Ovary (tissue), 9 donors: ENCODE results near the gene ZNF662. TPM values are rescaled to one million over a fixed set of nuclear protein-coding genes. Genes with fewer than 3 reads are reported as not detected.

Experiments
- DNase-seq, 5 donors: peaks; one replicate each; pipeline ENCODE4 v3.0.0-alpha.2; 2019 to 2020
- H3K27ac ChIP-seq, 2 donors: fragments of 200-600 bp; one replicate each; pipeline versions ENCODE4 v1.5.1 to v1.8.0; 2019 to 2022
- H3K27me3 ChIP-seq: fragments of 200-600 bp; one replicate; pipeline ENCODE4 v1.8.0; 2022
- H3K36me3 ChIP-seq: fragments of 200-600 bp; sonication (generic); one replicate; pipeline ENCODE4 v1.5.1; 2019
- H3K4me1 ChIP-seq: one replicate; pipeline ENCODE4 v1.8.1; 2013; ENCODE audit warnings: mild to moderate bottlenecking, moderate library complexity; ENCODE audit not compliant: insufficient read depth
- H3K4me3 ChIP-seq: fragments of 200-600 bp; sonication (generic); one replicate; pipeline ENCODE4 v1.5.1; 2017
- H3K9me3 ChIP-seq, 2 donors: fragments of 200-600 bp in 1 of 2; sonication (generic) in 1 of 2; one replicate each; pipeline versions ENCODE4 v1.5.1 to v1.8.1; 2013 to 2019; ENCODE audit warnings: mild to moderate bottlenecking in 1 of 2, moderate library complexity in 1 of 2
- CTCF ChIP-seq, 3 donors: fragments of 450-650 bp in 2 of 3; fragments of 200-600 bp in 1 of 3; IDR thresholded peaks; one replicate each; pipeline versions ENCODE4 v1.5.1 to v1.8.0; 2016 to 2022; ENCODE audit warnings: antibody characterized with exemption in 3 of 3, mild to moderate bottlenecking in 1 of 3
- EP300 ChIP-seq: sonication (generic); formaldehyde crosslinking; IDR thresholded peaks from one replicate; pipeline ENCODE4 v1.6.1; 2017; ENCODE audit warnings: antibody characterized with exemption
- POLR2A ChIP-seq: fragments of 450-650 bp; IDR thresholded peaks from one replicate; pipeline ENCODE4 v1.6.1; 2017; ENCODE audit warnings: antibody characterized with exemption, mild to moderate bottlenecking, moderate library complexity
- WGBS, 3 donors: extraction: QIAGEN DNeasy Blood & Tissue Kit in 1 of 3; methylation state at CpG; one replicate each; pipeline versions ENCODE4 v1.1.5 to v1.1.7; 2013 to 2017; 5-methylcytosine and 5-hydroxymethylcytosine counted together
- intact Hi-C, 4 donors: fragments of 100-400 bp; cut with DNase I; formaldehyde crosslinking; loops; one replicate each; pipeline versions ENCODE4 v1.11.0 to v1.15.1; 2022 to 2023
- polyA plus RNA-seq, 2 donors: library from polyadenylated mRNA; stranded (reverse); fragments of 200-250 nt in 1 of 2; fragments of 350-450 nt in 1 of 2; fragmentation: Illumina TruSeq in 1 of 2; extraction: RNeasy Lipid Tissue Mini Kit (QIAGEN cat#74804) in 1 of 2; gene quantifications; one replicate each; pipeline ENCODE4 v1.2.3, GENCODE V29; 2013 to 2014
- total RNA-seq, 7 donors: library from RNA; depleted of rRNA in 2 of 7; stranded (reverse); fragments of >200 nt in 2 of 7; fragmentation: NEBNext Ultra II Directional in 3 of 7; extraction: Animal tissue kit (Norgen Biotek cat#: 25700) in 3 of 7; gene quantifications; one replicate each; pipeline versions ENCODE4 v1.1.0 to v1.2.4, GENCODE V29; 2016 to 2023
- donor health status: DM: no; HTN: no; CAD: no; lungs with moderate emphysema.
- donor health status: DM: no; HTN: no; CAD: no.
- donor health status: Bipolar disorder and iron deficiency.
- donor health status: DM: yes; HTN: yes; CAD: no.
- donor health status: DM: no; HTN: no; CAD: no.
- donor health status: DM: yes; HTN: yes; CAD: no.

ZNF662 gene
- total and polyA plus RNA-seq, 9 donors = 8.1 to 29.8 (median 19.8) TPM

GRCh38 chr3:42873221-42873982 lies 32.5 kb upstream of the ZNF662 start:
- no peak for DNase-seq
- 71 to 81% (median 72%) methylated on average over 9 of the region's 9 CpGs for WGBS, 3 donors
- Histone ChIP-seq H3K9me3 (no peaks in the 10 kb centered on the region), H3K4me3 (no peak overlapping the region), H3K27me3 (no peaks in the 10 kb centered on the region), H3K27ac (no peak overlapping the region), H3K36me3 (no peaks in the 10 kb centered on the region), H3K4me1 (no peaks in the 10 kb centered on the region)
- TF ChIP-seq CTCF (IDR thresholded peaks at IDR 0.05) (no peak), EP300 (no peak), POLR2A (no peak)
- intact Hi-C loops = no loop called here

GRCh38 chr3:42874749-42875148 lies 31.2 kb upstream of the ZNF662 start:
- no peaks in the 10 kb centered on the region for H3K9me3 ChIP-seq
- no peaks in the 10 kb centered on the region for H3K4me1 ChIP-seq
- intact Hi-C loops = no loop called here
- H3K27ac ChIP-seq = no peak overlapping the region
- 88 to 92% (median 89%) methylated on average over 9 to 10 of the region's 10 CpGs for WGBS, 3 donors
- H3K4me3 ChIP-seq = no peak overlapping the region
- no peak for DNase-seq
- H3K36me3 ChIP-seq = no peaks in the 10 kb centered on the region
- TF ChIP-seq CTCF (IDR thresholded peaks at IDR 0.05) (no peak), POLR2A (no peak), EP300 (no peak)
- H3K27me3 ChIP-seq = no peaks in the 10 kb centered on the region

- Histone ChIP-seq H3K4me3 (no peak within 1 kb of the TSS), H3K27me3 (no peaks in the 10 kb centered on the region), H3K9me3 (no peaks in the 10 kb centered on the region), H3K36me3 (no peaks in the 10 kb centered on the region), H3K4me1 (peaks cover 3% of the 10 kb centered on the region), H3K27ac (no peak within 1 kb of the TSS)
- TF ChIP-seq EP300 (no peak), POLR2A (no peak), CTCF (IDR thresholded peaks at IDR 0.05) (no peak)
- WGBS, 3 donors = 70 to 78% (median 74%) methylated on average over 10 to 13 of the region's 13 CpGs
- no peak for DNase-seq
- intact Hi-C loops = no loop called here
Observed at GRCh38 chr3:42875325-42876151, 30.4 kb upstream of the ZNF662 start, which contains the start of gene CYP8B1. TSS of gene CYP8B1 (minus strand) at chr3:42875879. CDS start at chr3:42875816, 63 bp downstream.

- TF ChIP-seq POLR2A (no peak), CTCF (IDR thresholded peaks at IDR 0.05) (no peak), EP300 (no peak)
- Histone ChIP-seq H3K4me3 (no peak overlapping the region), H3K27me3 (no peaks in the 10 kb centered on the region), H3K27ac (no peak overlapping the region), H3K4me1 (peaks cover 4% of the 10 kb centered on the region), H3K36me3 (no peaks in the 10 kb centered on the region), H3K9me3 (no peaks in the 10 kb centered on the region)
- intact Hi-C loops = no loop called here
- 27 to 42% (median 34%) methylated on average over 1 of the region's 1 CpG for WGBS, 3 donors
- no peak for DNase-seq
Observed at GRCh38 chr3:42876401-42876800, 29.5 kb upstream of the ZNF662 start.
